HUES64 (cell line): Measurements from ENCODE around the gene KCNJ11.
A peak's percentile ranks its signal among the peaks of the same experiment; 100 is the strongest.

ENCODE experiments used
- H3K27ac ChIP-seq: 2 replicates; pipeline ENCODE4 v1.7.0; 2013; ENCODE audit warnings: low read depth, low read length, inconsistent platforms
- H3K27me3 ChIP-seq: 2 replicates; pipeline ENCODE4 v1.6.1; 2013; ENCODE audit warnings: mild to moderate bottlenecking, low read length; ENCODE audit not compliant: insufficient read depth
- H3K36me3 ChIP-seq: 2 replicates; pipeline ENCODE4 v1.6.1; 2013; ENCODE audit warnings: mild to moderate bottlenecking, low read length; ENCODE audit not compliant: insufficient read depth
- H3K4me1 ChIP-seq: 2 replicates; pipeline ENCODE4 v1.6.1; 2013; ENCODE audit warnings: mild to moderate bottlenecking, low read length, moderate library complexity; ENCODE audit not compliant: insufficient read depth
- H3K4me3 ChIP-seq: 2 replicates; pipeline ENCODE4 v1.5.1; 2013; ENCODE audit warnings: mild to moderate bottlenecking, low read length, moderate library complexity
- H3K9ac ChIP-seq: 2 replicates; pipeline ENCODE4 v1.6.1; 2013; ENCODE audit warnings: mild to moderate bottlenecking, low read depth, low read length
- H3K9me3 ChIP-seq: 2 replicates; pipeline ENCODE4 v1.6.1; 2013; ENCODE audit warnings: low read depth, low read length; ENCODE audit not compliant: insufficient read depth
- WGBS: fragments of 150-250, 120-280 bp; methylation state at CpG from one replicate; pipeline ENCODE4 v1.1.7; 2013; ENCODE audit warnings: missing lambda C conversion rate; 5-methylcytosine and 5-hydroxymethylcytosine counted together

Gene KCNJ11

GRCh38 chr11:17408026-17408425, 19.6 kb upstream of the KCNJ11 start:
- no peak overlapping the region for H3K4me3 ChIP-seq
- 86% methylated on average over 2 of the region's 2 CpGs for WGBS
- no peak overlapping the region for H3K9ac ChIP-seq
- peaks cover 8% of the 10 kb centered on the region for H3K4me1 ChIP-seq
- H3K27ac ChIP-seq: no peak overlapping the region
- H3K36me3 ChIP-seq: no peaks in the 10 kb centered on the region
- no peaks in the 10 kb centered on the region for H3K27me3 ChIP-seq
- no peaks in the 10 kb centered on the region for H3K9me3 ChIP-seq

- Histone ChIP-seq H3K4me3 (no peak overlapping the region), H3K9me3 (no peaks in the 10 kb centered on the region), H3K27me3 (no peaks in the 10 kb centered on the region), H3K9ac (no peak overlapping the region), H3K4me1 (0 out of 2 replicates have a peak, but pooled peaks cover 6% of the 10 kb centered on the region), H3K36me3 (no peaks in the 10 kb centered on the region), H3K27ac (no peak overlapping the region)
- WGBS: 90% methylated on average over 2 of the region's 2 CpGs
Measured at GRCh38 chr11:17407575-17407974, 19.1 kb upstream of the KCNJ11 start.

GRCh38 chr11:17406818-17407149, 18.3 kb upstream of the KCNJ11 start:
- H3K4me3 ChIP-seq: no peak overlapping the region
- H3K9me3 ChIP-seq: no peaks in the 10 kb centered on the region
- no peaks in the 10 kb centered on the region for H3K36me3 ChIP-seq
- no peak overlapping the region for H3K27ac ChIP-seq
- no peaks in the 10 kb centered on the region for H3K27me3 ChIP-seq
- H3K9ac ChIP-seq: no peak overlapping the region
- H3K4me1 ChIP-seq: 0 out of 2 replicates have a peak, but pooled peaks cover 6% of the 10 kb centered on the region
- WGBS: 97% methylated on average over 13 of the region's 13 CpGs

- no peaks in the 10 kb centered on the region for H3K27me3 ChIP-seq
- 96% methylated on average over 8 of the region's 8 CpGs for WGBS
- 0 out of 2 replicates have a peak overlapping the region, but pooled peaks have one; percentile 3 for H3K9ac ChIP-seq
- H3K4me3 ChIP-seq: no peak overlapping the region
- no peak overlapping the region for H3K27ac ChIP-seq
- no peaks in the 10 kb centered on the region for H3K9me3 ChIP-seq
- no peaks in the 10 kb centered on the region for H3K36me3 ChIP-seq
- H3K4me1 ChIP-seq: 0 out of 2 replicates have a peak, but pooled peaks cover 6% of the 10 kb centered on the region
Measured at GRCh38 chr11:17406082-17406817, 17.8 kb upstream of the KCNJ11 start.

GRCh38 chr11:17405232-17406005, 17.0 kb upstream of the KCNJ11 start:
- 0 out of 2 replicates have a peak, but pooled peaks cover 6% of the 10 kb centered on the region for H3K4me1 ChIP-seq
- H3K27ac ChIP-seq: no peak overlapping the region
- H3K27me3 ChIP-seq: no peaks in the 10 kb centered on the region
- 0 out of 2 replicates have a peak overlapping the region, but pooled peaks have one; percentile 3 for H3K9ac ChIP-seq
- no peaks in the 10 kb centered on the region for H3K9me3 ChIP-seq
- WGBS: 70% methylated on average over 15 of the region's 15 CpGs
- no peaks in the 10 kb centered on the region for H3K36me3 ChIP-seq
- H3K4me3 ChIP-seq: no peak overlapping the region

GRCh38 chr11:17403980-17404759, 15.7 kb upstream of the KCNJ11 start:
- H3K27me3 ChIP-seq: no peaks in the 10 kb centered on the region
- 93% methylated on average over 17 of the region's 18 CpGs for WGBS
- no peaks in the 10 kb centered on the region for H3K36me3 ChIP-seq
- H3K4me1 ChIP-seq: 0 out of 2 replicates have a peak, but pooled peaks cover 6% of the 10 kb centered on the region
- H3K4me3 ChIP-seq: no peak overlapping the region
- no peak overlapping the region for H3K9ac ChIP-seq
- H3K27ac ChIP-seq: no peak overlapping the region
- H3K9me3 ChIP-seq: no peaks in the 10 kb centered on the region

GRCh38 chr11:17402486-17402885, 14.0 kb upstream of the KCNJ11 start:
- Histone ChIP-seq H3K4me1 (0 out of 2 replicates have a peak, but pooled peaks cover 6% of the 10 kb centered on the region), H3K9me3 (no peaks in the 10 kb centered on the region), H3K27ac (no peak overlapping the region), H3K9ac (no peak overlapping the region), H3K4me3 (no peak overlapping the region), H3K27me3 (no peaks in the 10 kb centered on the region), H3K36me3 (no peaks in the 10 kb centered on the region)
- WGBS: 94% methylated on average over 8 of the region's 8 CpGs

- no peaks in the 10 kb centered on the region for H3K9me3 ChIP-seq
- no peaks in the 10 kb centered on the region for H3K36me3 ChIP-seq
- H3K27ac ChIP-seq: no peak overlapping the region
- no peaks in the 10 kb centered on the region for H3K27me3 ChIP-seq
- H3K4me3 ChIP-seq: no peak overlapping the region
- H3K9ac ChIP-seq: no peak overlapping the region
- 0 out of 2 replicates have a peak, but pooled peaks cover 6% of the 10 kb centered on the region for H3K4me1 ChIP-seq
- 92% methylated on average over 8 of the region's 8 CpGs for WGBS
Measured at GRCh38 chr11:17401841-17402240, 13.4 kb upstream of the KCNJ11 start.

- no peaks in the 10 kb centered on the region for H3K9me3 ChIP-seq
- no peak overlapping the region for H3K9ac ChIP-seq
- no peaks in the 10 kb centered on the region for H3K36me3 ChIP-seq
- H3K27me3 ChIP-seq: no peaks in the 10 kb centered on the region
- H3K4me3 ChIP-seq: no peak overlapping the region
- H3K4me1 ChIP-seq: 0 out of 2 replicates have a peak, but pooled peaks cover 6% of the 10 kb centered on the region
- H3K27ac ChIP-seq: no peak overlapping the region
- WGBS: 95% methylated on average over 2 of the region's 2 CpGs
Measured at GRCh38 chr11:17401316-17401715, 12.9 kb upstream of the KCNJ11 start.

GRCh38 chr11:17400048-17400775, 11.8 kb upstream of the KCNJ11 start:
- WGBS: 94% methylated on average over 19 of the region's 19 CpGs
- Histone ChIP-seq H3K36me3 (no peaks in the 10 kb centered on the region), H3K9me3 (no peaks in the 10 kb centered on the region), H3K27ac (no peak overlapping the region), H3K27me3 (no peaks in the 10 kb centered on the region), H3K4me1 (no peaks in the 10 kb centered on the region), H3K4me3 (no peak overlapping the region), H3K9ac (no peak overlapping the region)
